HG03095 (cell line): Measurements from ENCODE around the gene VGLL4.

ENCODE experiments used
- ATAC-seq: cut with Tn5 transposase; IDR thresholded peaks from one replicate; pipeline ENCODE4 v1.9.1; 2021; ENCODE audit warnings: moderate library complexity; ENCODE audit not compliant: unreplicated experiment

VGLL4 gene

GRCh38 chr3:11653298-11654055 is 9.8 kb upstream of the VGLL4 start:
- ATAC-seq, result no peak

DNA sequence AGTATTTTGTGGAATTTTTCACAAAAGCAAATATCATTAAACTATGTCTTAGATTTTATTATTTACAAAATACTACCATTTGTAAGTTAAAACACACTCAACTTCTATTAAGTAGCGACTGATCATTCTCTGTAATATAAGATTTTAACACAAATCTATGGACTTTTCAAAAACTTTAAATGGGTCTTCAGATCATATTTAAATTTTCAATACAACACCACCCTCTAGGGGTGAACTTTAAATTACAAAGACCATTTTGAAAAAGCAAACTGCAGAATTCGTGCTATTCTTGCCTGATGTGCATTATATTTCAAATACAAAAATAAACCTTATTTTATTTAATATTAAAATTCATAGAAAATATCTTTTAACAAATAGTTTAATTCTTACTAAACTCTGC is 8.2 kb upstream of the VGLL4 start:
- no peak for ATAC-seq

DNA sequence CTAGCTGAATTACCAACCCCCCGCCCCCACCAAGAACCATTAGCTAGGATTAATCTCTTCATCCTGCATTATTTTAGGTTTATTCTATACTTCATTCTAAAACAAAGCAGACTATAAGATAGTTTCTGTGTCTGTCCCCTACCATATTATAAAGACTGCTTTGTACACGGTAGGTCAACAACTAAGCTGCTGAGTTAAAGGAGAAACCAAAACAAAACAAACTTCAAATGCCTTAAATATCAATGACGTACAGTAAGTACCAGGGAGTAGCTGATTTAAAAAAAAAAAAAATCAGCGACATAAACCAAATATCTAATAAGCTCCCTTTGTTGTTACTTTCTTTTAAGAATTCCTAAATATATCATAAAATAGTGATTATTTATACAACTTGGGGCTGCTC is 7.8 kb upstream of the VGLL4 start:
- no peak for ATAC-seq

GRCh38 chr3:11650391-11650790 is 6.7 kb upstream of the VGLL4 start:
- ATAC-seq, result no peak

GRCh38 chr3:11648735-11649134 is 5.0 kb upstream of the VGLL4 start:
- no peak for ATAC-seq

DNA sequence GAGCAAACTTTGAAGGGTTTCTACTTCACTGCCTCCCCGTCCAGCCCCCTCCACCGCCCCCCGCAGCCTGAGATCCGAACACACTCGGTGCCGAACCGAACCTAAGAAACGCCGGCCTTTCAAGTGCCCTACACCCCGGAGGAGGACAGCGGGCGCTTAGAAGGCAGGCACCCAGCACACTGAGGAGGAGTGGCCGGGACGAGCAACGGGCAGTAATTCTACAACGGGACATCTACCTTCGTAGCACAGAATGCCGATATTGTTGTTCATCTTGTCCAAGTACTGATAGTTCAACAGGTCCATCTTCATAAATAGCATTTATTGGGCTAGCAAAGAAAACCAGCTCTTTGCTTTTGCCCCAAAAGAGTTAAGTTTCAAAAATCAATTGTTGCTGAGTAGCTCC is 513 bp downstream of the VGLL4 start:
- ATAC-seq, result no peak

GRCh38 chr3:11642431-11643191 is 1.1 kb downstream of the VGLL4 start:
- peak; percentile 52 for ATAC-seq

- no peak for ATAC-seq
Measured at GRCh38 chr3:11641683-11642430, 1.9 kb downstream of the VGLL4 start.

DNA sequence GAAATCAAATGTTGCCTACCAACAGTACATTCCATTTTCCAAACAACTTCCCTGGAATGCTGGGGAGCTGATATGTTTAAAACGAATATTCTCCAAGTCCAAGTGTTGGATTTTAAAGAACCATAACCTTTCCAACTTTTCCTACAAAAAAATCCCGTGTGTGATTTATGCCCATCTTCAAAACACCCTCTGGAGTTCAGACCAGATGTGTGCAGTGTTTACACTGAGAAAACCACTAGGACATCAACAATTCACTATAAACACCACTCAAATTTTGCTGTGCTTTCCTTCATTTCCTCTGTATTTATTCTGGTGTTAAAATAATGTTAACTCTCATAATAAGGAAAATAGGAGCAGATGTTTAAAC is 2.4 kb downstream of the VGLL4 start:
- no peak for ATAC-seq

DNA sequence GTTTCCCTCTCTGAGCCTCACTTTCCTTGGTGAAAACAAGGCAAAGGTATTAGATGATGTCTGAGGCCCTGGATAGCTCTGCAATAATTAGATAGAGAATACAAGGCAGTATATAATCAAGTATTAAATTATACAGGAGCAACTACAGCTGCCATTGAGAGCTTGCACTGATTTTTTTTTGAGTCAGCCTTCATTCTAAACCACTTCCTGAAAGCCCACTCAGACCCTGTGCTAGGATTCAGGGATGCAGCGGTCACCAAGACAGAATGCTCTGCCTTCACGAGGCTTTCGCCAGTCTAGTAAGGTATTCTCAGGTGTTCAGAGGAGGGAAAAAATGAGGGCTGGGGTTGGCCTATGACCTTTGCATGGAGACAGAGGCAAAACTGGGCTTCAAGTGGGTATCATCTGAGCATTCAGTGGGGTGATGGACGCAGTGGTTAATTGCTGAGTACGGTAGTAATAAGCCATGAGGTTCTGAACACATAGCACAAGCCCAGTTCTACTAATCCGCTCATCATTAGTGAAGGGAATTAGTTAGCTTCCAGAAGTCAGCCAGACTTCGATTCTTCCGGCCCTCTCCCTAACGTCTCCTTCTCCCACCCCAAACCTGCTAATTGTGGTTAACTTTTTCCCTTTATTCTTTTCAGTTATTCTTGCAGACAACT is 3.6 kb downstream of the VGLL4 start:
- no peak for ATAC-seq

DNA sequence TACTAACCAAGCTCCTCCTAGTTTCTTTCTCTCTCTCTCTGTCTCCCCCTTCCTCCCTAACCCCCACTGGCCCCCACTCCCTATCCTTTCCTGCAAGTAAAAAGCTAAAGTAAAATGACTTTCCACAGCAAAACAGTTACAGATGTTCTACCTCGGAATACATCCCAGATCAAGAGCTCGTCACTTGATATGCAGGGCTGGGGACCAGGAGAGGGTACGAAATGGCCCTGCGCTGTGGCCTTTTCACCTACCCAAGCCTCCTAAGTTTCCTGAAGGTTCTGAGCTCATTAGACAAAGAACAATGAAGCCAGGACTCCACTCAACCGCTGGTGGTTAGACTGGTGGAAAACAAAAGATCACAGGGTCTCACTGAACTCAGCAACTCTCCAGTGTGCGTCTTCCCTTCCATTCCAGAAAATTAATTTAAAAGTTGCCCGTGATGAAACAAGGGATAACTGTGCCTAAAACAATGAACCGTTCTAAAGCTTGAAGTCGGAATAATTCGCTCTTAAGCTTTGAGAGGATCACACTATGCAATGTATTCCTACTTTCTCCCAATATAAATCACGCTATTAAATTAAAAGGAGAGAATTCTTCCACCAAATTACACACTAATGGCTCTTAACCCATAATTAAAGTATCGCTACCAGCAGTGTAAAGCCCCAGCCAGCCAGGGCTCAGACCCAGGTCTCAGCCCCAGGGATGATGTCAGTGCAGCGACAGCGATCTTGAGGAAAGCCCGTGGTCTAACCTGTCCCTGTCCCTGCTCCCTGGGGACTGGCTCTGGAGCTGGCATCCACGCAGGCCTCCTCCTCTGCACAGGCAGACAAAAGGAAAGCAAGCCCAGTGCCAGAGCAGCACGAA is 5.0 kb downstream of the VGLL4 start:
- no peak for ATAC-seq

DNA sequence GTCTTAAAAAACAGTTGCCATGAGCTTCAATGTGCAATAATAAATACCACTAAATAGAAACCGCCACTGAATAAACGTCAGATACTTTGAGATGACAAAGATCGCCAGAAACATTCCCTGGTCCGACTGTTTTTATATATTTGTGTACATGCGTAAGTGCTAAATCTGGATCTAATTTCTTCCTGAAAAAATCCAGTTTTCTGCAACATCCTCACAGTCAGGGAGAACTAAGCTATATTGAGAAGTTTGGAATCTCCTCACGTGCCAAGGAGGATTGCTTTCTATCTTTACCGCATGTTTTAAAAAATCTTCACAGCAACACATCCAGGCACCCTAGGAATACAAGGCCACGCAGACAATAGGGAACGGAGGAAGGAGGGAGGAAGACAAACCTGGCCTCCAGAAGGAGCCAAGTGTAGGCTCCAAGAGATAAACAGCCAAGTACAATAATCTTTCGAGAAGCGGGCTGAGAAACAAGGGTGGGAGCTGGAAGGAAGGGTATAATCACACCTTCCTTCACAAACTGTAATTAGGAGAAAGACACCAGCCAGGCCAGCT is 5.7 kb downstream of the VGLL4 start:
- ATAC-seq, result no peak

DNA sequence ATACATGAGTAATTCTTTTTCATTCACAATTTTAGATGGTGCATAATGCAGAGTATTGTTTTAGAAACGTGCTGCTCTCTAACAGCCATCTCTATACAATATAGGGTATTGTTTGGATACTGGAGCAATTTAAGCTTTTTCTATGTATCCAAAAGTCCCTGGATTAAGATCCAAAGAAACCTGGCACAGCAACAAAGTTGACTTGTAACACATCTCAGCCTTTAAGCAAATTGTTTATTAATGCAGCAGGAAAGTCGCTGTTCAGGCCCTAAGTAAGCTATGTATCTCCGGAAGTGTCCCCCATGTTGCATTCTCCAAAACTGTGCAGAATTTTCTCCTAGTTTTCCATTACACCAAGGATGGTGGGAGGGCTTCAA is 7.3 kb downstream of the VGLL4 start:
- ATAC-seq, result no peak

DNA sequence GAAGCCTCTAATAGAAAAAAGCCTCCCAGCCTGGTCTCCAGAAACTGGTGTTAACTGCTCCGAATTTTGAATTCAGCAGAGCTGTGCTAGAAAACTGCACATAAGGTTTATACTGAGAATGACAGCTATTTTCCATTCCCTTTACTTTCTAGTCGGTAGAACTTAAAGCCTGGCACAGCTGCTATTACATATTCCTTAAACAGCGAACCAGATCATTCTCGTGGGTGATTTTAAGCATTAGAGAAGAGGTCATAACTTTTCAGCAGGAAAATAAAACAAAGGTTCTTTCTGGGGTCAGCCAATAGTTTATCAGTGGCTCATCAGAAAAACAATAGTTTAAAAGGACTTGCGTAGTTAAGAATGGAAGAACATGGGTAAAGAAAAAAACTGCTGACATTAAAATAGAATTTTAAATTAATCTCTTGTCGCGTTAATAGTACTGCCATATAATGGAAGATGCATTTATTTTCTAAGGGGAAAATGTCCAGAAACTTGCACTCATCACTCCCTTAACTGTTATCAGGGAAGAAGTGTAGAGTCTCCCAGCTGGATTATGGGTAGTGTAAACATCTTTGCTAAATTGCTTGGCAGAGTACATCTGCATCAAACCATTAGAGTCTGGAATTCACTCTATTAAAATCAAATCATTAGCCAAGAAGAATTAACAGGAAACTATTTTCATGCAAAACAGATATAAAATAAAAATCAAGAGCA is 7.9 kb downstream of the VGLL4 start:
- ATAC-seq, result no peak

DNA sequence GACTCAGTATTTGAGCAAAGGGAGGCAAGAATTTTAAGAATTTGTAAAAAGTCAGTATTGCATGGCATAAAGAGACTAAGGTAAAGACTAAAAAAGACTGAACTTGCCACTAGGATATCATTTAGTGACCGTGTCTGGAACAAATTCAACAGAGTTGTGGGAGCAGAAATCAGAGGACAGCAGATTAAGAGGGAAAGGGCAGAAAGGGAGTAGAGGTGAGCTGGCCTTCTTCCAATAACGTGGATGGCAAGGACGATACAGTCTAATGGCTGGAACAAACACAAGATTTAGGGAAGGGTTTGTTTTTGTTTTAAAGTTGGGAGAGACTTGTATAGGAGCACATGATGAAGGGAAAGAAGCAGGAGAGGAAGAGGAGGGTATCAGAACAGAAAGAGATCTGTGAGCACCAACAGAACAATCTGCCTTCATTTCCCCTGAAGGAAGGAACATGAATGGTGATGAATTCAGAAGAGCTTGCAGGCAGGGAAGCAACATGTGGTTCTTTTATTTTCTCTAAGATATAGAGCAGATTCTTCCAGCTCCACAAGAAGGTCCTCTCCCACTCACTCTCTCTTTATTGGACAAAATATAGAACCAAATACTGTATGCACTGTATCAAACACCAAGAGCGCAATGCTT is 8.6 kb downstream of the VGLL4 start:
- ATAC-seq, result no peak

GRCh38 chr3:11634081-11634635 is 9.6 kb downstream of the VGLL4 start:
- ATAC-seq, result no peak

DNA sequence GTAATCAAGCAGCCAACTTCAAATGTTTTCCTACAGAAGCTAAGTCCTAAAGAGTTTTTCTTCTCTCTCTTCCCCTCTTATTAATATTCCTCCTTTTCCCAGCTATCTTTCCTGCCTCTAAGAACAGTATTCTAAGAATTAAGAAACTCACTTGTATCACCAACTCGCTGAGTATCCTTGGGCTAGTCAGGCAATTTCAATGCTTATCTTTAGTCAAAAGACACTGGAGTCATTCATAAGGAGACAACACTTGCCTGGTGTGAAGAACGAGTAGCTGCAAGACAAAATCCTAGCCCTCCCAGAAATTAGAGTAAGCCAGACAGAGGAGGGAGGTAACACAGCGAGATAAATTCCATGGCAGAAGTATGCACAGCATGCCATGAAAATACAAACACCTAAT is 10.7 kb downstream of the VGLL4 start:
- ATAC-seq, result no peak

- no peak for ATAC-seq
Measured at GRCh38 chr3:11632564-11632963, 11.2 kb downstream of the VGLL4 start.

DNA sequence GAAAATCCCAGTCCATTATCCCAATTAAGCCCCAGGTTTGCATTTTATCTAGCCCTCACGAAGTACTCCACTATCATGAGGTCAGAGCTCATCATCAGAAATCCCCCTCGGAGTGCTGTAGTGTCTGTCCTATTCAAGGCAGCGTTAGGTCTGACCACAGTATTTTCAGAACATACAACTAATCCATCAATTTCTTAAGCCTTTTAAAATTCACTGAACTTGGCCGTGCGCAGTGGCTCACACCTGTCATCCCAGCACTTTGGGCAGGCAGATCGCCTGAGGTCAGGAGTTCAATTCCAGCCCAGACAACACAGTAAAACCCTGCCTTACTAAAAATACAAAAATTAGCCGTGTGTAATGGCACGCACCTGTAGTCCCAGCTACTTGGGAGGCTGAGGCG is 11.9 kb downstream of the VGLL4 start:
- ATAC-seq, result no peak
